WERI-Rb-1 (cell line): ENCODE results near the gene NKAIN4.

Experiments used
- DNase-seq: peaks from one replicate; pipeline ENCODE4 v3.0.0-alpha.2; 2020
- H3K27ac ChIP-seq: fragments of 250-450 bp; sonication (Bioruptor Pico); 2 replicates; pipeline ENCODE4 v1.5.1; 2020; ENCODE audit warnings: mild to moderate bottlenecking, moderate library complexity
- H3K27me3 ChIP-seq: fragments of 250-450 bp; sonication (Bioruptor Pico); 2 replicates; pipeline ENCODE4 v1.5.1; 2021; ENCODE audit warnings: mild to moderate bottlenecking, low read depth, moderate library complexity; ENCODE audit not compliant: insufficient read depth, severe bottlenecking
- H3K36me3 ChIP-seq: fragments of 250-450 bp; sonication (Bioruptor Pico); 2 replicates; pipeline ENCODE4 v1.5.1; 2020; ENCODE audit warnings: mild to moderate bottlenecking, moderate library complexity
- H3K4me3 ChIP-seq: 2 replicates; pipeline ENCODE4 v1.5.1; 2011; ENCODE audit warnings: low read depth, mild to moderate bottlenecking, control low read depth, low read length
- H3K9me3 ChIP-seq: fragments of 250-450 bp; sonication (Bioruptor Pico); 2 replicates; pipeline ENCODE4 v1.5.1; 2021; ENCODE audit warnings: mild to moderate bottlenecking, moderate library complexity; ENCODE audit not compliant: severe bottlenecking
- CTCF ChIP-seq: IDR thresholded peaks from 2 replicates; pipeline ENCODE4 v1.5.1; 2011; ENCODE audit warnings: low read depth, mild to moderate bottlenecking, control low read depth, inconsistent platforms, low read length

Gene NKAIN4

GRCh38 chr20:63264000-63264399 lies 9.7 kb upstream of the NKAIN4 start:
- no peak for DNase-seq
- H3K36me3 ChIP-seq = no peaks in the 10 kb centered on the region
- TF ChIP-seq CTCF = no peak
- H3K27ac ChIP-seq = no peak overlapping the region
- no peaks in the 10 kb centered on the region for H3K9me3 ChIP-seq
- no peak overlapping the region for H3K4me3 ChIP-seq
- H3K27me3 ChIP-seq = no peaks in the 10 kb centered on the region

- no peak for TF ChIP-seq CTCF
Observed at GRCh38 chr20:63262836-63263235, 8.6 kb upstream of the NKAIN4 start.

GRCh38 chr20:63261795-63262528 lies 7.7 kb upstream of the NKAIN4 start:
- Histone ChIP-seq H3K36me3 (no peaks in the 10 kb centered on the region), H3K9me3 (no peaks in the 10 kb centered on the region), H3K27me3 (no peaks in the 10 kb centered on the region), H3K27ac (no peak overlapping the region), H3K4me3 (no peak overlapping the region)
- no peak for DNase-seq
- no peak for TF ChIP-seq CTCF

More at GRCh38 chr20:63262836-63263235, 8.6 kb upstream of the NKAIN4 start:
- Histone ChIP-seq H3K4me3 (no peak overlapping the region), H3K27ac (no peak overlapping the region), H3K27me3 (no peaks in the 10 kb centered on the region), H3K9me3 (no peaks in the 10 kb centered on the region), H3K36me3 (no peaks in the 10 kb centered on the region)
- no peak for DNase-seq

GRCh38 chr20:63261060-63261794 lies 7.0 kb upstream of the NKAIN4 start:
- TF ChIP-seq CTCF = no peak
- Histone ChIP-seq H3K27ac (no peak overlapping the region), H3K36me3 (no peaks in the 10 kb centered on the region), H3K27me3 (no peaks in the 10 kb centered on the region), H3K4me3 (no peak overlapping the region), H3K9me3 (no peaks in the 10 kb centered on the region)
- no peak for DNase-seq

- no peak for TF ChIP-seq CTCF
- Histone ChIP-seq H3K27ac (no peak overlapping the region), H3K27me3 (no peaks in the 10 kb centered on the region), H3K36me3 (no peaks in the 10 kb centered on the region), H3K4me3 (no peak overlapping the region), H3K9me3 (no peaks in the 10 kb centered on the region)
- no peak for DNase-seq
Observed at GRCh38 chr20:63260521-63260920, 6.3 kb upstream of the NKAIN4 start.
